ENCODE data around the gene MAEA. TPM values are rescaled to one million over a fixed set of nuclear protein-coding genes. Genes with fewer than 3 reads are reported as not detected.
A peak's percentile ranks its signal among the peaks of the same experiment; 100 is the strongest.

Gene MAEA
- total RNA-seq, 1 donor from 2014 or later = 65.8 TPM

DNA sequence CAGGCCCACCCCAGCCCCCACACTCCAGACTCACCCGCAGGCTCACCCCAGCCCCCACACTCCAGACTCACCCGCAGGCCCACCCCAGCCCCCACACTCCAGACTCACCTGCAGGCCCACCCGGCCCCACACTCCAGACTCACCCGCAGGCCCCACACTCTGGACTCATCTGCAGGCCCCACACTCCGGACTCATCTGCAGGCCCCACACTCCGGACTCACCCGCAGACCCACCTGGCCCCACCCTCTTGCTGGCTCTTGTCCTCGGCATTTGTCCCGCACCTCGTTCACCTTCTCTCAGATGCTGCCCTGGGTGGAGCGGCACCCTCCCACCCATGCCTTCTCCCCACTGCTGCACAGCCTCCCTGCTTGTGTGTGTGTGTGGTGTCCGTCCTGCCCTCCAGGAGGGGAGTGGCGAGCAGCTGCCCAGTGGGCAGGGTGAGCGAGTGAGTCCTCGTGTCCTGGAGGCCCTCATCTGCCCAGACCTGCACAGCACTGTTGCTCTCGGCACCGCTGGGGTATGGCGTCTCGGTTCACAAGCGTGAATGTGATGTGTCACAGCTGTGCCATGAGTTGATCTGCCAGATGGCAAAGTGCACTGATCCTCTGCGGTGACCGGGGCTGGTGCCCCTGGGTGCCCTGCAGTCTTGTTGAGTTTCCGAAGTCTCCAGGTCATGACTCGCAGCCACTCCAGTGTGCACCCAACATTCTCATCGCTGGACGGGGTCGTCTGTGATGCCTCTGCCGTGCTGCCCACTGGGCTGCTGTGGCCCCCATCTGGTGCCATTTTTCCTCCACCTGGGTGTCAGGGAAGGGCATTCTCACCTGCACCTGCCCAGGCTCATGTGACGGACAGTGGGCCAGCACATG lies 27.7 kb downstream of the MAEA start:
- H3K9me3 ChIP-seq = no peaks in the 10 kb centered on the region
- TF ChIP-seq, protein P1, sequence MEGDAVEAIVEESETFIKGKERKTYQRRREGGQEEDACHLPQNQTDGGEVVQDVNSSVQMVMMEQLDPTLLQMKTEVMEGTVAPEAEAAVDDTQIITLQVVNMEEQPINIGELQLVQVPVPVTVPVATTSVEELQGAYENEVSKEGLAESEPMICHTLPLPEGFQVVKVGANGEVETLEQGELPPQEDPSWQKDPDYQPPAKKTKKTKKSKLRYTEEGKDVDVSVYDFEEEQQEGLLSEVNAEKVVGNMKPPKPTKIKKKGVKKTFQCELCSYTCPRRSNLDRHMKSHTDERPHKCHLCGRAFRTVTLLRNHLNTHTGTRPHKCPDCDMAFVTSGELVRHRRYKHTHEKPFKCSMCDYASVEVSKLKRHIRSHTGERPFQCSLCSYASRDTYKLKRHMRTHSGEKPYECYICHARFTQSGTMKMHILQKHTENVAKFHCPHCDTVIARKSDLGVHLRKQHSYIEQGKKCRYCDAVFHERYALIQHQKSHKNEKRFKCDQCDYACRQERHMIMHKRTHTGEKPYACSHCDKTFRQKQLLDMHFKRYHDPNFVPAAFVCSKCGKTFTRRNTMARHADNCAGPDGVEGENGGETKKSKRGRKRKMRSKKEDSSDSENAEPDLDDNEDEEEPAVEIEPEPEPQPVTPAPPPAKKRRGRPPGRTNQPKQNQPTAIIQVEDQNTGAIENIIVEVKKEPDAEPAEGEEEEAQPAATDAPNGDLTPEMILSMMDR (IDR thresholded peaks at IDR 0.05) = no peak
- no peak overlapping the region for H3K4me3 ChIP-seq
- intact Hi-C loops (cut with DNase I) = no loop called here
- no peak overlapping the region for H3K27ac ChIP-seq
- ATAC-seq (peak; percentile 20 to 28), DNase-seq (no peak)
- no peaks in the 10 kb centered on the region for H3K27me3 ChIP-seq (ENCODE audit: low read depth)
- peaks cover 76% of the 10 kb centered on the region for H3K36me3 ChIP-seq
- no peaks in the 10 kb centered on the region for H3K4me1 ChIP-seq

DNA sequence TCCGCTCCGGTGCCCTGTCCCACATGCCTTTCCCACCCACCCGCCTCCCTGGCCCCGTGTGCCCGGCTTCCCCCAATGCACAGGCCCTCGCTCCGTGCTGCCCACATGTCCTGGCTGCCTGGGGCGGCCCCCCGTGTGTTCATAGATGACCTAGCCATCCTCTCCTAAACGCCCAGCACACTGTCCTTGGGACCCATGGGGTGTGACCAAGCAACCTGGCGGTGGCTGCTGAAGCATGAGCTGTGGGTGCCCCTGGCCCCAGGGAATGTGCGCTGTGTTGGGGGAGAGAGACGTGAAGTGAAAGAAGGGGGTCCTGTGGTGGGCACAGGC lies 28.3 kb downstream of the MAEA start:
- H3K27me3 ChIP-seq (ENCODE audit: low read depth) = no peaks in the 10 kb centered on the region
- H3K4me1 ChIP-seq = no peaks in the 10 kb centered on the region
- H3K36me3 ChIP-seq = peaks cover 73% of the 10 kb centered on the region
- TF ChIP-seq, protein P1 (IDR thresholded peaks at IDR 0.05) = no peak
- H3K4me3 ChIP-seq = no peak overlapping the region
- intact Hi-C loops (cut with DNase I) = no loop called here
- H3K27ac ChIP-seq = no peak overlapping the region
- no peaks in the 10 kb centered on the region for H3K9me3 ChIP-seq
- DNase-seq = no peak
- peak in 1 of 2 donors; percentile 13 for ATAC-seq

DNA sequence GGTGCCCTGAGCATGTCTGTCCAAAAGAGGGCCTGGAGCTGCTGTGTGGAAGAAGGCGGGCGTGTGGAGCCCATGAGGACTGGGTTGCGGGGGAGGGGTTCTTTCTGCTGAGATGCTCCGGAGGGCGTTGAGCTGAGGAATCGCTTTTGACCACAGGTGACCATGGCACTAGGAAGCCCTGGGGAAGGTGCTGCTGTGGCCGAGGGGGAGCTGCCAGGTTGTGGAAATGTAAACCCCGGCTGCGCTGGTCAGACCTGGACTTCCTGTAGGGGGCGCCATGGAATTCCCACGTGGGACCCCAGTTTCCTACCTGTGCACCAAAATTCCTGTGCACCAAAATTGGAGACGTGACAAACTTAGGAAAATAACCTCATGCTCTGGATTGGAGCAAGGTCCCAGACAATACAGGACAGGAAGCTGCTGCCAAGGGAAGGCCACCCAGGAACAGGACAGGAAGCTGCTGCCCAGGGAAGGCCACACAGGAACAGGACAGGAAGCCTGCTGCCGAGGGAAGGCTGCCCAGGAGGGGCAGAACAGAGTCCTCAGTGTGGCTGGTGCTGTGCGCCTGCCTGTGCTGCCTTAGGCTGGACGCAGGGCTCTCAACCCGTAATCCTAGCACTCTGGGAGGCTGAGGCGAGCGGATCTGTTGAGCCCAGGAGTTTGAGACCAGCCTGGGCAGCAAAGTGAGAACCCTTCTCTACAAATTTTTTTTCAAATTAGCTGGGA lies 29.0 kb downstream of the MAEA start:
- intact Hi-C loops (cut with DNase I) = no loop called here
- H3K27ac ChIP-seq = no peak overlapping the region
- ATAC-seq (peak in 1 of 2 donors; percentile 22), DNase-seq (peak; percentile 22)
- H3K27me3 ChIP-seq (ENCODE audit: low read depth) = no peaks in the 10 kb centered on the region
- H3K36me3 ChIP-seq = peaks cover 73% of the 10 kb centered on the region
- H3K4me1 ChIP-seq = no peaks in the 10 kb centered on the region
- TF ChIP-seq, protein P1 (IDR thresholded peaks at IDR 0.05) = peak; percentile 24
- H3K9me3 ChIP-seq = no peaks in the 10 kb centered on the region
- H3K4me3 ChIP-seq = no peak overlapping the region

DNA sequence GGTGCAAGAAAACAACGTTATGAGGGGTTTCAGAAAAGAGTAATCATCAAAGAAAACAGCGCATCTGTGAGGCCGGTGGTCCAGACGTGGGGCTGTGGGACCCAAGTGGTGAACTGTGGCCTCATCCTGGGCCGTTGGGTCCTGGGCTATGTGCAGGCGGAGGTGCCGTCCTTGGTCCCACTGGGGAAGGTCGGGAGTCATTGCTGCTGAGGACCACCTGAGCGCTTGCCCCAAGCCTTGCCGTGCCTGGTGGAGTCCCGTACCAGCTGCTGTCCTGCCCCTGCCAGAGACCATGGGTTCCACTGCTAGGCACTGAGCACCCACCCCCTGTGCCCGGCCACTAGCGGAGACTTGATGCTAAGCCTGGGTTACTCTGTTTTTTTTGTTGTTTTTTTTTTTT lies 31.8 kb downstream of the MAEA start:
- no peak overlapping the region for H3K4me3 ChIP-seq
- intact Hi-C loops (cut with DNase I) = no loop called here
- peaks cover 66% of the 10 kb centered on the region for H3K36me3 ChIP-seq
- TF ChIP-seq, protein P1 (IDR thresholded peaks at IDR 0.05) = no peak
- no peak overlapping the region for H3K27ac ChIP-seq
- no peaks in the 10 kb centered on the region for H3K9me3 ChIP-seq
- DNase-seq (peak; percentile 41), ATAC-seq (no peak)
- H3K4me1 ChIP-seq = no peaks in the 10 kb centered on the region
- no peaks in the 10 kb centered on the region for H3K27me3 ChIP-seq (ENCODE audit: low read depth)

DNA sequence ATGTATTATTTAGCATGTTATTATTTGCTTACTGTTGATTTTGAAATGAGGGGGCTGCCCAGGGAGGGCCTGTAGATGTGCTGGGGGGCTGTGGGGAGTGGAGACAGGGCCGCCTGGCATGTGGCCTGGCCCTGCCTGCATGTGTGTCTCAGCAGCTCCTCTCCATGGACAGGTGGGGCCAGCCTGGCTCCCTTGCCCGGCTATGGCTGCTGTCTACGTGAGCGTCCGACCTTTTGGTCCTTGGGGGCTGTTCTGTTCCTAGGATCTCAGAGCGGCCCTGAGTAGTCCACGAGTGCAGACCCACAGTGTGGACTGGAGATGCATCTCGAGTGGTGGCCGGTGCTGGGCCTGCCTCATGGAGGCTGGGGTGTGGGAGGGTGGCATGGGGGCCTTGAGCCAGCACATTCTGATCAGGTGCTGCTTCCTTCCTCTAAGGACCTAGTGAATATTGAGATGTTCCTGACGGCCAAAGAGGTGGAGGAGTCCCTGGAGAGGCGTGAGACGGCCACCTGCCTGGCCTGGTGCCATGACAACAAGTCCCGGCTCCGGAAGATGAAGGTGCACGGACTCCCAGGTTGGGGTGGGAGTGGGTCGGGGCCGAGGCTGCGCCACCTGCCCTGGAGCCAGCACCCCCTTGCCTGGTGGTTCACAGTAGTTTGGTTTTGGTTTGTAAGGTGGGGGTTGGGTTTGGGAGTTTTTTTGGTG lies 32.4 kb downstream of the MAEA start:
- Histone ChIP-seq H3K9me3 (no peaks in the 10 kb centered on the region), H3K4me3 (no peak overlapping the region), H3K27ac (no peak overlapping the region), H3K27me3 (ENCODE audit: low read depth) (no peaks in the 10 kb centered on the region), H3K36me3 (peaks cover 70% of the 10 kb centered on the region), H3K4me1 (no peaks in the 10 kb centered on the region)
- ATAC-seq (no peak), DNase-seq (peak; percentile 38)
- intact Hi-C loops (cut with DNase I) = no loop called here
- TF ChIP-seq, protein P1 (IDR thresholded peaks at IDR 0.05) = no peak
